NT2/D1 (cell line): ENCODE results near the gene SALL3.

Experiments used
- SUZ12 ChIP-seq: IDR thresholded peaks from 2 replicates; pipeline ENCODE4 v1.6.1; 2011; ENCODE audit not compliant: insufficient read length, insufficient read depth; ENCODE audit errors: extremely low read depth
- YY1 ChIP-seq: IDR thresholded peaks from 2 replicates; pipeline ENCODE4 v1.6.1; 2011; ENCODE audit not compliant: insufficient read length, insufficient read depth
- ZNF274 ChIP-seq: IDR thresholded peaks from 2 replicates; pipeline ENCODE4 v1.6.1; 2011; ENCODE audit warnings: mild to moderate bottlenecking, low read depth, low read length

GRCh38 chr18:78994000-78994399 lies 14.4 kb downstream of the SALL3 start:
- TF ChIP-seq YY1: no peak
- TF ChIP-seq ZNF274: no peak
- no peak for TF ChIP-seq SUZ12
